ENCODE data around the gene TMEM184B. TPM values are rescaled to one million over a fixed set of nuclear protein-coding genes. Genes with fewer than 3 reads are reported as not detected.
A peak's percentile ranks its signal among the peaks of the same experiment; 100 is the strongest.

TMEM184B gene
- total and polyA plus RNA-seq, 2 of the 8 experiments (the other 6 are each of a cell fraction or from before 2014, with no cell fraction given): 41.6 to 81.0 TPM

GRCh38 chr22:38317122-38317994, 44.5 kb upstream of the TMEM184B start, which contains the start of gene CSNK1E (continued):
- TF ChIP-seq RAD21 (IDR thresholded peaks at IDR 0.05 in 1 of 2, conservative IDR thresholded peaks at IDR 0.05 in 1 of 2; ENCODE audit: low read depth in 2 of 2, low read length in 2 of 2) (no peak), SP2 (IDR thresholded peaks at IDR 0.05; ENCODE audit: low read length) (no peak), JUN (IDR thresholded peaks at IDR 0.05; ENCODE audit: low read depth, low read length) (no peak), CTCF (IDR thresholded peaks at IDR 0.05; ENCODE audit: control extremely low read depth in 1 of 3, insufficient read depth in 1 of 3, low read depth in 1 of 3, low read length in 3 of 3) (no peak), RNF2 (IDR thresholded peaks at IDR 0.05; ENCODE audit: borderline replicate concordance, low read depth, low read length, missing control alignments, poor library complexity, severe bottlenecking) (no peak), CBX8 (IDR thresholded peaks at IDR 0.05; ENCODE audit: borderline replicate concordance, low read depth, low read length) (no peak), PHF8 (conservative IDR thresholded peaks at IDR 0.05; ENCODE audit: low read depth, low read length) (0 out of 2 replicates have a peak, but pooled peaks have one; percentile 70), ZNF274 (IDR thresholded peaks at IDR 0.05; ENCODE audit: borderline replicate concordance, extremely low read depth, low read length) (no peak), NRF1 (IDR thresholded peaks at IDR 0.05; ENCODE audit: low read depth, low read length) (no peak), BRCA1 (IDR thresholded peaks at IDR 0.05; ENCODE audit: low read depth, low read length) (no peak), CHD1 (IDR thresholded peaks at IDR 0.05; ENCODE audit: low read depth, low read length) (no peak), RXRA (IDR thresholded peaks at IDR 0.05; ENCODE audit: insufficient read depth, low read depth, low read length) (no peak), NANOG (IDR thresholded peaks at IDR 0.05; ENCODE audit: insufficient read depth, low read depth, low read length, poor library complexity, severe bottlenecking) (no peak), TBP (IDR thresholded peaks at IDR 0.05; ENCODE audit: low read depth, low read length) (no peak), ATF2 (IDR thresholded peaks at IDR 0.05; ENCODE audit: low read length) (peak; percentile 51; the same call in 1 of the 2 replicates), CBX5 (IDR thresholded peaks at IDR 0.05; ENCODE audit: low read depth, low read length) (no peak), TAF7 (optimal IDR thresholded peaks at IDR 0.05; ENCODE audit: borderline replicate concordance, low read depth, low read length) (peak; percentile 64), ASH2L (IDR thresholded peaks at IDR 0.05; ENCODE audit: low read length) (peak; percentile 59)
